PC-9 (cell line): Measurements from ENCODE around the gene SLIRP.
"Not testable (repeated sequence)": the region's sequence is repeated elsewhere in the genome, so short reads cannot be mapped to it uniquely, and the experiment has no call there.

Source experiments
- CTCF ChIP-seq: fragments of 200-600 bp; sonication (generic); conservative IDR thresholded peaks from 2 replicates; pipeline ENCODE4 v1.6.1; 2017; ENCODE audit warnings: mixed run types, antibody characterized with exemption, mild to moderate bottlenecking, moderate library complexity
- EZH2 ChIP-seq: fragments of 200-600 bp; sonication (generic); IDR thresholded peaks from 2 replicates; pipeline ENCODE4 v1.8.0; 2017; ENCODE audit warnings: antibody characterized with exemption, low read depth

DNA sequence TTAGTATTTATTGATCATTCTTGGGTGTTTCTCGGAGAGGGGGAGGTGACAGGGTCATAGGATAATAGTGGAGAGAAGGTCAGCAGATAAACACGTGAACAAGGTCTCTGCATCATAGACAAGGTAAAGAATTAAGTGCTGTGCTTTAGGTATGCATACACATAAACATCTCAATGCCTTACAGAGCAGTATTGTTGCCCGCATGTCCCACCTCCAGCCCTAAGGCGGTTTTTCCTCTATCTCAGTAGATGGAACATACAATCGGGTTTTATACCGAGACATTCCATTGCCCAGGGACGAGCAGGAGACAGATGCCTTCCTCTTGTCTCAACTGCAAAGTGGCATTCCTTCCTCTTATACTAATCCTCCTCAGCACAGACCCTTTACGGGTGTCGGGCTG lies 46.3 kb upstream of the SLIRP start:
- not testable (repeated sequence) for TF ChIP-seq CTCF, EZH2
